Loucy (cell line): ENCODE measurements around the gene TMEM253.

Source experiments
- H2AFZ ChIP-seq: fragments of 200-600 bp; sonication (generic); 2 replicates; pipeline ENCODE4 v1.6.0; 2016; ENCODE audit warnings: antibody characterized with exemption, mild to moderate bottlenecking, low read length, moderate library complexity
- H3F3A ChIP-seq: fragments of 200-600 bp; 2 replicates; pipeline ENCODE4 v1.6.0; 2016; ENCODE audit warnings: antibody characterized with exemption, low read depth, mild to moderate bottlenecking
- H3K27me3 ChIP-seq: fragments of 200-600 bp; sonication (generic); 2 replicates; pipeline ENCODE4 v1.6.1; 2014; ENCODE audit warnings: low read length, mild to moderate bottlenecking; ENCODE audit not compliant: insufficient read depth, poor library complexity, severe bottlenecking
- H3K36me3 ChIP-seq: fragments of 200-600 bp; sonication (generic); 2 replicates; pipeline ENCODE4 v1.6.1; 2016; ENCODE audit warnings: low read length; ENCODE audit not compliant: insufficient read depth
- H3K4me1 ChIP-seq: fragments of 200-600 bp; sonication (generic); 2 replicates; pipeline ENCODE4 v1.5.1; 2014; ENCODE audit warnings: low read length, mild to moderate bottlenecking; ENCODE audit not compliant: insufficient read depth, poor library complexity, severe bottlenecking
- H3K4me2 ChIP-seq: fragments of 200-600 bp; sonication (generic); 2 replicates; pipeline ENCODE4 v1.6.0; 2014; ENCODE audit warnings: antibody characterized with exemption, low read length, low read depth, mild to moderate bottlenecking; ENCODE audit not compliant: poor library complexity, severe bottlenecking
- H3K4me3 ChIP-seq: fragments of 200-600 bp; sonication (generic); 2 replicates; pipeline ENCODE4 v1.5.1; 2014; ENCODE audit warnings: low read length, mild to moderate bottlenecking, mixed read lengths; ENCODE audit not compliant: poor library complexity, severe bottlenecking
- H3K79me2 ChIP-seq: fragments of 200-600 bp; sonication (generic); 2 replicates; pipeline ENCODE4 v1.6.1; 2014; ENCODE audit warnings: low read length; ENCODE audit not compliant: insufficient read depth
- H3K9ac ChIP-seq: fragments of 200-600 bp; sonication (generic); 2 replicates; pipeline ENCODE4 v1.6.0; 2014; ENCODE audit warnings: mild to moderate bottlenecking, low read depth, low read length, moderate library complexity; ENCODE audit not compliant: poor library complexity, severe bottlenecking
- H3K9me2 ChIP-seq: fragments of 200-600 bp; sonication (generic); replicated peaks from 2 replicates; pipeline ENCODE4 v1.6.1; 2016; ENCODE audit warnings: low read depth, low read length, mixed read lengths
- H3K9me3 ChIP-seq: fragments of 200-600 bp; sonication (generic); 2 replicates; pipeline ENCODE4 v1.6.1; 2014; ENCODE audit warnings: mild to moderate bottlenecking, antibody characterized with exemption, low read length, low read depth; ENCODE audit not compliant: insufficient read depth
- H4K20me1 ChIP-seq: fragments of 200-600 bp; sonication (generic); 2 replicates; pipeline ENCODE4 v1.6.0; 2014; ENCODE audit warnings: antibody characterized with exemption, low read length, mild to moderate bottlenecking; ENCODE audit not compliant: insufficient read depth, poor library complexity, severe bottlenecking
- EZH2phosphoT487 ChIP-seq: fragments of 200-600 bp; IDR thresholded peaks from 2 replicates; pipeline ENCODE4 v1.6.1; 2018; ENCODE audit warnings: antibody characterized with exemption, mild to moderate bottlenecking, moderate library complexity, borderline replicate concordance
- TF ChIP-seq, protein P1 (sequence below): fragments of 200-600 bp; sonication (generic); conservative IDR thresholded peaks from 2 replicates; pipeline ENCODE4 v1.5.1; 2014; ENCODE audit warnings: mild to moderate bottlenecking, antibody characterized with exemption, low read length

TMEM253 gene

DNA sequence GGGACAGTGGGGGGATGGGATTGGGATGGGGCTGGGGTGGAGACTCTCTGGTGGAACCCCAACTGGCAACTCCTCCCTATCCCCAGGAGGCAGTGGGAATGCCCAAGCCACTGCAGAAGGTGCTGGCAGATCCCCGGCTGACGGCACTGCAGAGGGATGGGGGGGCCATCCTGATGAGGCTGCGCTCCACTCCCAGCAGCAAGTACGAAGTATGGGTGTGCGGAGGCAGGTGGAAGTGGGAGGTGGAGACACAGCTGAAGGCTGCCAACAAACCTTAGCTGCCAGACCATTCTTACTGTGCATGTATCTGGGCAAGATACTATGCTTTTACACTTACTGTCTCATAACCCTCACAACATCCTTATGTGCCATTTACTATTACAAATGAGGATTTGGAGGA lies 22.6 kb upstream of the TMEM253 start:
- Histone ChIP-seq H3F3A (no peaks in the 10 kb centered on the region), H3K4me3 (no peak overlapping the region), H3K79me2 (no peaks in the 10 kb centered on the region), H3K9me3 (no peaks in the 10 kb centered on the region), H3K36me3 (no peaks in the 10 kb centered on the region), H3K9ac (no peak overlapping the region), H2AFZ (no peak overlapping the region), H3K27me3 (no peaks in the 10 kb centered on the region), H3K4me2 (no peak overlapping the region), H4K20me1 (no peaks in the 10 kb centered on the region), H3K4me1 (no peaks in the 10 kb centered on the region), H3K9me2 (no peaks in the 10 kb centered on the region)
- no peak for TF ChIP-seq EZH2phosphoT487
- TF ChIP-seq, protein P1, sequence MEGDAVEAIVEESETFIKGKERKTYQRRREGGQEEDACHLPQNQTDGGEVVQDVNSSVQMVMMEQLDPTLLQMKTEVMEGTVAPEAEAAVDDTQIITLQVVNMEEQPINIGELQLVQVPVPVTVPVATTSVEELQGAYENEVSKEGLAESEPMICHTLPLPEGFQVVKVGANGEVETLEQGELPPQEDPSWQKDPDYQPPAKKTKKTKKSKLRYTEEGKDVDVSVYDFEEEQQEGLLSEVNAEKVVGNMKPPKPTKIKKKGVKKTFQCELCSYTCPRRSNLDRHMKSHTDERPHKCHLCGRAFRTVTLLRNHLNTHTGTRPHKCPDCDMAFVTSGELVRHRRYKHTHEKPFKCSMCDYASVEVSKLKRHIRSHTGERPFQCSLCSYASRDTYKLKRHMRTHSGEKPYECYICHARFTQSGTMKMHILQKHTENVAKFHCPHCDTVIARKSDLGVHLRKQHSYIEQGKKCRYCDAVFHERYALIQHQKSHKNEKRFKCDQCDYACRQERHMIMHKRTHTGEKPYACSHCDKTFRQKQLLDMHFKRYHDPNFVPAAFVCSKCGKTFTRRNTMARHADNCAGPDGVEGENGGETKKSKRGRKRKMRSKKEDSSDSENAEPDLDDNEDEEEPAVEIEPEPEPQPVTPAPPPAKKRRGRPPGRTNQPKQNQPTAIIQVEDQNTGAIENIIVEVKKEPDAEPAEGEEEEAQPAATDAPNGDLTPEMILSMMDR = no peak

GRCh38 chr14:21078726-21079125 lies 22.1 kb upstream of the TMEM253 start:
- H3K4me3 ChIP-seq = no peak overlapping the region
- TF ChIP-seq EZH2phosphoT487 = no peak
- TF ChIP-seq, protein P1 = no peak
- H3K9ac ChIP-seq = no peak overlapping the region
- no peaks in the 10 kb centered on the region for H3K9me2 ChIP-seq
- no peaks in the 10 kb centered on the region for H3K27me3 ChIP-seq
- H3K4me2 ChIP-seq = no peak overlapping the region
- no peaks in the 10 kb centered on the region for H3K36me3 ChIP-seq
- no peak overlapping the region for H2AFZ ChIP-seq
- H3K79me2 ChIP-seq = no peaks in the 10 kb centered on the region
- no peaks in the 10 kb centered on the region for H3F3A ChIP-seq
- no peaks in the 10 kb centered on the region for H3K4me1 ChIP-seq
- no peaks in the 10 kb centered on the region for H4K20me1 ChIP-seq
- no peaks in the 10 kb centered on the region for H3K9me3 ChIP-seq

GRCh38 chr14:21081521-21082142 lies 19.2 kb upstream of the TMEM253 start:
- TF ChIP-seq EZH2phosphoT487 = no peak
- TF ChIP-seq, protein P1 = no peak
- no peak overlapping the region for H3K9ac ChIP-seq
- no peaks in the 10 kb centered on the region for H3K36me3 ChIP-seq

More at GRCh38 chr14:21081521-21082142, 19.2 kb upstream of the TMEM253 start:
- H3K4me3 ChIP-seq = no peak overlapping the region
- H3F3A ChIP-seq = no peaks in the 10 kb centered on the region
- no peaks in the 10 kb centered on the region for H3K27me3 ChIP-seq
- no peaks in the 10 kb centered on the region for H3K9me3 ChIP-seq
- no peak overlapping the region for H2AFZ ChIP-seq
- H3K4me1 ChIP-seq = no peaks in the 10 kb centered on the region
- H3K79me2 ChIP-seq = no peaks in the 10 kb centered on the region
- H3K4me2 ChIP-seq = no peak overlapping the region
- H3K9me2 ChIP-seq = no peaks in the 10 kb centered on the region
- H4K20me1 ChIP-seq = no peaks in the 10 kb centered on the region
